Measurements from ENCODE around the gene ATP13A5. TPM values are rescaled to one million over a fixed set of nuclear protein-coding genes. Genes with fewer than 3 reads are reported as not detected.

ATP13A5 gene
- total RNA-seq, 1 experiment from 2014 or later = not detected

Other genes starting within 250 kb of the ATP13A5 start
- 2.2 and 3.7 TPM in 2 replicates for gene PLAAT1, start 137.5 kb downstream of the ATP13A5 start, total RNA-seq (2014; rRNA removed; shearing (Covaris generic))
- gene ATP13A4, start 176.1 kb upstream of the ATP13A5 start, total RNA-seq (2014; rRNA removed; shearing (Covaris generic)) = not detected in 2 replicates
- 53.6 and 56.0 TPM in 2 replicates for gene OPA1, start 214.5 kb upstream of the ATP13A5 start, total RNA-seq (2014; rRNA removed; shearing (Covaris generic))

Data from NCI-H460 (cell line).